Natural killer cell (primary cell): ENCODE data around the gene TVP23A. TPM values are rescaled to one million over a fixed set of nuclear protein-coding genes. Genes with fewer than 3 reads are reported as not detected.
A peak's percentile ranks its signal among the peaks of the same experiment; 100 is the strongest.

ENCODE experiments used
- ATAC-seq, 3 donors: fragments of 150-1000 bp in 2 of 3; fragments of 200-7000 bp in 1 of 3; cut with Tn5 transposase; 1 replicate in 1 of 3; 2 replicates in 2 of 3; pipeline ENCODE4 v1.10.0; 2021; ENCODE audit warnings: mild to moderate bottlenecking in 2 of 3, moderate library complexity in 2 of 3
- DNase-seq, 2 donors: peaks; one replicate each; pipeline versions ENCODE4 v3.0.0 to v3.0.0-alpha.2; 2013 to 2021; ENCODE audit warnings: mixed read lengths in 1 of 2
- H3K27ac ChIP-seq: one replicate; pipeline ENCODE4 v1.5.1; 2013; ENCODE audit warnings: mild to moderate bottlenecking, low read length
- H3K27me3 ChIP-seq: one replicate; pipeline ENCODE4 v1.6.1; 2013; ENCODE audit warnings: low read length; ENCODE audit not compliant: control insufficient read depth, insufficient read depth
- H3K36me3 ChIP-seq: one replicate; pipeline ENCODE4 v1.6.1; 2013; ENCODE audit warnings: low read length; ENCODE audit not compliant: control insufficient read depth, insufficient read depth
- H3K4me1 ChIP-seq: one replicate; pipeline ENCODE4 v1.6.1; 2013; ENCODE audit warnings: low read length; ENCODE audit not compliant: control insufficient read depth, insufficient read depth
- H3K4me3 ChIP-seq: one replicate; pipeline ENCODE4 v1.5.1; 2013; ENCODE audit warnings: low read length
- H3K9me3 ChIP-seq: one replicate; pipeline ENCODE4 v1.6.1; 2013; ENCODE audit warnings: low read length; ENCODE audit not compliant: control insufficient read depth, insufficient read depth
- H3K27ac Mint-ChIP-seq, 2 donors: one replicate each; pipeline ENCODE4 v1.8.0; 2022; ENCODE audit warnings: mild to moderate bottlenecking in 2 of 2, mixed read lengths in 2 of 2, moderate library complexity in 1 of 2
- H3K27me3 Mint-ChIP-seq, 2 donors: one replicate each; pipeline ENCODE4 v1.8.0; 2022; ENCODE audit warnings: low read depth in 2 of 2, mixed read lengths in 2 of 2
- H3K36me3 Mint-ChIP-seq: one replicate; pipeline ENCODE4 v1.8.0; 2022; ENCODE audit warnings: mixed read lengths
- H3K4me1 Mint-ChIP-seq, 2 donors: one replicate each; pipeline ENCODE4 v1.8.0; 2022; ENCODE audit warnings: mixed read lengths in 2 of 2
- H3K4me3 Mint-ChIP-seq: one replicate; pipeline ENCODE4 v1.8.0; 2022; ENCODE audit warnings: mild to moderate bottlenecking, moderate library complexity, mixed read lengths
- H3K9me3 Mint-ChIP-seq, 2 donors: one replicate each; pipeline ENCODE4 v1.8.0; 2022; ENCODE audit warnings: mixed read lengths in 2 of 2
- CTCF ChIP-seq: fragments of 200-600 bp; IDR thresholded peaks from one replicate; pipeline ENCODE4 v1.8.0; 2022; ENCODE audit warnings: antibody characterized with exemption
- WGBS: methylation state at CpG from one replicate; pipeline ENCODE4 v1.1.7; 2013; ENCODE audit warnings: missing lambda C conversion rate; ENCODE audit not compliant: insufficient coverage; 5-methylcytosine and 5-hydroxymethylcytosine counted together
- intact Hi-C: fragments of 100-400 bp; cut with micrococcal nuclease; formaldehyde crosslinking; loops from one replicate; pipeline ENCODE4 v1.14.2; 2022
- total RNA-seq, 4 donors: library from RNA; stranded (reverse); fragments of 120-200 nt in 1 of 4; gene quantifications; one replicate each; pipeline versions ENCODE4 v1.2.3 to v1.2.4, GENCODE V29; 2013 to 2022

TVP23A gene
- total RNA-seq, 3 donors from 2014 or later (not counting 1 experiment from before 2014, with no cell fraction given), result not detected

GRCh38 chr16:10859020-10859419 lies 40.4 kb upstream of the TVP23A start:
- Histone ChIP-seq H3K27ac (no peak overlapping the region), H3K27me3 (no peaks in the 10 kb centered on the region), H3K36me3 (no peaks in the 10 kb centered on the region), H3K4me1 (no peaks in the 10 kb centered on the region), H3K4me3 (no peak overlapping the region), H3K9me3 (no peaks in the 10 kb centered on the region)
- Mint-ChIP-seq H3K27me3 (peaks cover 11 to 20% of the 10 kb centered on the region in 2 donors), H3K4me3 (no peak overlapping the region), H3K27ac (peak overlapping the region; percentile 20 to 39), H3K36me3 (no peaks in the 10 kb centered on the region), H3K4me1 (peaks cover 0 to 10% of the 10 kb centered on the region in 2 donors), H3K9me3 (peaks cover 7 to 8% of the 10 kb centered on the region in 2 donors)
- no peak for ATAC-seq
- intact Hi-C loops, result no loop called here
- 92% methylated on average over 2 of the region's 2 CpGs for whole genome bisulfite sequencing
- no peak for TF ChIP-seq CTCF
- DNase-seq, result no peak

GRCh38 chr16:10858203-10858602 lies 39.6 kb upstream of the TVP23A start:
- no peaks in the 10 kb centered on the region for H3K36me3 ChIP-seq
- no peak for DNase-seq
- no peak for ATAC-seq
- H3K27ac ChIP-seq, result no peak overlapping the region
- no peak overlapping the region for H3K4me3 ChIP-seq
- no peaks in the 10 kb centered on the region for H3K4me1 ChIP-seq
- H3K4me3 Mint-ChIP-seq, result no peak overlapping the region
- WGBS, result 100% methylated on average over 1 of the region's 1 CpG
- TF ChIP-seq CTCF, result no peak
- no peaks in the 10 kb centered on the region for H3K27me3 ChIP-seq
- intact Hi-C loops, result no loop called here
- no peaks in the 10 kb centered on the region for H3K9me3 ChIP-seq
- H3K4me1 Mint-ChIP-seq, result peaks cover 0 to 10% of the 10 kb centered on the region in 2 donors
- no peak overlapping the region for H3K27ac Mint-ChIP-seq
- peaks cover 7 to 8% of the 10 kb centered on the region in 2 donors for H3K9me3 Mint-ChIP-seq
- H3K27me3 Mint-ChIP-seq, result peaks cover 11 to 16% of the 10 kb centered on the region in 2 donors
- H3K36me3 Mint-ChIP-seq, result no peaks in the 10 kb centered on the region

- no peak for ATAC-seq
- Mint-ChIP-seq H3K27ac (no peak overlapping the region), H3K27me3 (no peaks in the 10 kb centered on the region), H3K4me1 (peaks cover 0 to 23% of the 10 kb centered on the region in 2 donors), H3K36me3 (no peaks in the 10 kb centered on the region), H3K4me3 (no peak overlapping the region), H3K9me3 (peaks cover 7 to 8% of the 10 kb centered on the region in 2 donors)
- Histone ChIP-seq H3K27ac (no peak overlapping the region), H3K4me3 (no peak overlapping the region), H3K27me3 (no peaks in the 10 kb centered on the region), H3K4me1 (no peaks in the 10 kb centered on the region), H3K9me3 (no peaks in the 10 kb centered on the region), H3K36me3 (no peaks in the 10 kb centered on the region)
- no peak for TF ChIP-seq CTCF
- 90% methylated on average over 2 of the region's 2 CpGs for WGBS
- intact Hi-C loops, result no loop called here
- DNase-seq, result no peak
Measured at GRCh38 chr16:10856042-10856441, 37.4 kb upstream of the TVP23A start.

GRCh38 chr16:10852948-10853347 lies 34.4 kb upstream of the TVP23A start:
- no peak overlapping the region for H3K27ac Mint-ChIP-seq
- intact Hi-C loops, result no loop called here
- Histone ChIP-seq H3K4me1 (peaks cover 4% of the 10 kb centered on the region), H3K9me3 (no peaks in the 10 kb centered on the region), H3K27me3 (no peaks in the 10 kb centered on the region), H3K4me3 (no peak overlapping the region), H3K36me3 (no peaks in the 10 kb centered on the region), H3K27ac (no peak overlapping the region)
- DNase-seq (no peak), ATAC-seq (no peak)
- peaks cover 0 to 13% of the 10 kb centered on the region in 2 donors for H3K4me1 Mint-ChIP-seq
- WGBS, result 68% methylated on average over 5 of the region's 5 CpGs
- H3K4me3 Mint-ChIP-seq, result no peak overlapping the region
- H3K36me3 Mint-ChIP-seq, result no peaks in the 10 kb centered on the region
- no peak for TF ChIP-seq CTCF
- H3K9me3 Mint-ChIP-seq, result no peaks in the 10 kb centered on the region
- peaks cover 0 to 7% of the 10 kb centered on the region in 2 donors for H3K27me3 Mint-ChIP-seq
